IPS-18a (cell line): ENCODE data around the gene IGF1.

ENCODE experiments used
- H3K27ac ChIP-seq: one replicate; pipeline ENCODE4 v1.5.1; 2013; ENCODE audit warnings: low read length
- H3K27me3 ChIP-seq: one replicate; pipeline ENCODE4 v1.6.1; 2013; ENCODE audit warnings: mild to moderate bottlenecking, low read length; ENCODE audit not compliant: control insufficient read depth, insufficient read depth
- H3K36me3 ChIP-seq: one replicate; pipeline ENCODE4 v1.6.1; 2013; ENCODE audit warnings: low read depth, low read length; ENCODE audit not compliant: control insufficient read depth
- H3K4me1 ChIP-seq: one replicate; pipeline ENCODE4 v1.6.1; 2013; ENCODE audit warnings: low read depth, low read length; ENCODE audit not compliant: control insufficient read depth
- H3K4me3 ChIP-seq: one replicate; pipeline ENCODE4 v1.5.1; 2013; ENCODE audit warnings: low read length
- H3K9ac ChIP-seq: one replicate; pipeline ENCODE4 v1.6.1; 2013; ENCODE audit warnings: mild to moderate bottlenecking, low read length, moderate library complexity
- H3K9me3 ChIP-seq: one replicate; pipeline ENCODE4 v1.6.1; 2013; ENCODE audit warnings: low read depth, low read length; ENCODE audit not compliant: control insufficient read depth

Gene IGF1

GRCh38 chr12:102480406-102480805, at the start of gene IGF1:
Gene IGF1, minus strand, starts transcription at chr12:102480563. Its CDS starts 182 bp downstream, at chr12:102480381.
- Histone ChIP-seq H3K36me3 (no peaks in the 10 kb centered on the region), H3K4me1 (peaks cover 10% of the 10 kb centered on the region), H3K9me3 (no peaks in the 10 kb centered on the region), H3K9ac (no peak within 1 kb of the TSS), H3K4me3 (no peak within 1 kb of the TSS), H3K27me3 (no peaks in the 10 kb centered on the region), H3K27ac (no peak within 1 kb of the TSS)

DNA sequence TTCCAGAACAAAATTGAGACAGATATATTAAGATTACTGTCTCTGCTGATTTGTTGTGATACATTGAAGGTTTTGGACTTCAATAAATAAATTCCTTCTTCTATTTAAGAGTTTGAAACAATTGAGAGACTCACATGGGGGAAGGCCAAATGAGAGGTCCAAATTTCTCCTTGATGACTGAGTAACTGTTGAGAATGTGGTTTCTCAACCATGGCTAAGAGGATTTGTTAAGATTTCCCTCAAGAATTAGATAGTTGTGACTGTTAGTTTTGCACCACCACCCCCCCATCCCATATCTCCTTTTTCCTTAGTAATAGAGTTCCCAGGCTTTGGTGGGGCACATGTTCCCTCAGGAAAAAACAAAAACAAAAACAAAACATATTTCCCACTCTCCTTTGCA, 47.7 kb upstream of the IGF1 start:
- Histone ChIP-seq H3K4me1 (no peaks in the 10 kb centered on the region), H3K9me3 (no peaks in the 10 kb centered on the region), H3K27me3 (no peaks in the 10 kb centered on the region), H3K9ac (no peak overlapping the region), H3K27ac (no peak overlapping the region), H3K36me3 (no peaks in the 10 kb centered on the region), H3K4me3 (no peak overlapping the region)

DNA sequence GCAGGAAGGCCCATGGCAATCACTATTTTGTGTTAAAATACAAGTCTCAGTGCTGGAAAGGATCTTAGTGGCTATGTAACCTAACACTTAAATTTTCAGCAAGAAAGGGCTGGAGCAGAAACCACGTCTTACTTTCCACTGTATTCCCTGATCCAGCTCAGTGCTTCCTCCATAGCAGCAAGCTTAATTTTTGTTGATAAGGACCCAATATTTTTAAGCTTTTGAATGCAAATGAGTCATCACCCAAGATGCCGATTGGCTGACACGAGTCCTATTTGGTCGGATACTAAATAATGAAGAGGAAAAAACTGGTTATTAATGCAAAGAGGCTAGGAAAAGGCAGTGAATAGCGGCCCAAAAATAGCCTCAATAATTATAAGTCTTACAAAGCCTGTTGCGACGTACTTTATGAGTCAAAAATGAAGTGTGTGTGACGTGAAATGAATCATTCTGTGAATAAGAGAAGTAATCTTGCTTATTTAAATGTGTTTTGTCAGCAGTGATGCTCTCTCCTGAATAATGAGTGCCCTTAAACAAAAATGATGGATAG, 46.9 kb upstream of the IGF1 start:
- no peak overlapping the region for H3K4me3 ChIP-seq
- no peaks in the 10 kb centered on the region for H3K9me3 ChIP-seq
- no peaks in the 10 kb centered on the region for H3K4me1 ChIP-seq
- H3K27me3 ChIP-seq: no peaks in the 10 kb centered on the region
- H3K9ac ChIP-seq: no peak overlapping the region
- H3K36me3 ChIP-seq: no peaks in the 10 kb centered on the region
- no peak overlapping the region for H3K27ac ChIP-seq

- no peak overlapping the region for H3K4me3 ChIP-seq
- H3K9ac ChIP-seq: no peak overlapping the region
- H3K27ac ChIP-seq: no peak overlapping the region
- no peaks in the 10 kb centered on the region for H3K27me3 ChIP-seq
- H3K9me3 ChIP-seq: no peaks in the 10 kb centered on the region
- H3K4me1 ChIP-seq: no peaks in the 10 kb centered on the region
- H3K36me3 ChIP-seq: no peaks in the 10 kb centered on the region
Observed at GRCh38 chr12:102526656-102527055, 46.3 kb upstream of the IGF1 start.

- Histone ChIP-seq H3K27me3 (no peaks in the 10 kb centered on the region), H3K27ac (no peak overlapping the region)
Observed at GRCh38 chr12:102522768-102523167, 42.4 kb upstream of the IGF1 start.

GRCh38 chr12:102521662-102522277, 41.4 kb upstream of the IGF1 start:
- H3K27ac ChIP-seq: no peak overlapping the region

More at GRCh38 chr12:102522768-102523167, 42.4 kb upstream of the IGF1 start:
- Histone ChIP-seq H3K4me3 (no peak overlapping the region), H3K9ac (no peak overlapping the region), H3K36me3 (no peaks in the 10 kb centered on the region), H3K4me1 (no peaks in the 10 kb centered on the region), H3K9me3 (no peaks in the 10 kb centered on the region)

DNA sequence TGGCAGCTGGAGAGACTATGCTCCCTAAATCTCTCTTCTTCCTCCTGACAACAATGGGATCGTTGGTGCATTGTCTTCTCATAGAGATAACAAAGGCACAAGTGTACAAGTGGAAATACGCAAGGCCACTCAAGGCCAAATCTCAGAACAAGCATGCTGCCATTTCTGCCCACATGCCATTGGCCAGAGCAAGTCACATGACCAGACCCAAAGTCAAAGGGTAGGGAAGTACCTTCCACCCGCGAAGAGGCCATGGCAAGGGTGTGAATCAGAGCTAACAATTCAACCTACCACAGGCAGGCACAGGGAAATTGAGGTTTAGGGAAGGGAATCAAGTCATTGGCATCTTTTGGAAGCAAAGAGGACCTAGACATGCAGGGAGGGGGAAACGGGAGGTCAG, 38.5 kb upstream of the IGF1 start:
- Histone ChIP-seq H3K36me3 (no peaks in the 10 kb centered on the region), H3K9me3 (no peaks in the 10 kb centered on the region), H3K4me1 (no peaks in the 10 kb centered on the region), H3K27ac (no peak overlapping the region), H3K4me3 (no peak overlapping the region), H3K27me3 (no peaks in the 10 kb centered on the region), H3K9ac (no peak overlapping the region)

More at GRCh38 chr12:102521662-102522277, 41.4 kb upstream of the IGF1 start:
- H3K27me3 ChIP-seq: no peaks in the 10 kb centered on the region
- H3K4me1 ChIP-seq: no peaks in the 10 kb centered on the region
- H3K36me3 ChIP-seq: no peaks in the 10 kb centered on the region
- H3K4me3 ChIP-seq: no peak overlapping the region
- H3K9ac ChIP-seq: no peak overlapping the region
- no peaks in the 10 kb centered on the region for H3K9me3 ChIP-seq

GRCh38 chr12:102514696-102515095, 34.3 kb upstream of the IGF1 start:
- H3K27me3 ChIP-seq: no peaks in the 10 kb centered on the region
- H3K27ac ChIP-seq: no peak overlapping the region
- no peaks in the 10 kb centered on the region for H3K9me3 ChIP-seq
- H3K4me1 ChIP-seq: peaks cover 4% of the 10 kb centered on the region
- no peak overlapping the region for H3K9ac ChIP-seq
- H3K4me3 ChIP-seq: no peak overlapping the region
- no peaks in the 10 kb centered on the region for H3K36me3 ChIP-seq

DNA sequence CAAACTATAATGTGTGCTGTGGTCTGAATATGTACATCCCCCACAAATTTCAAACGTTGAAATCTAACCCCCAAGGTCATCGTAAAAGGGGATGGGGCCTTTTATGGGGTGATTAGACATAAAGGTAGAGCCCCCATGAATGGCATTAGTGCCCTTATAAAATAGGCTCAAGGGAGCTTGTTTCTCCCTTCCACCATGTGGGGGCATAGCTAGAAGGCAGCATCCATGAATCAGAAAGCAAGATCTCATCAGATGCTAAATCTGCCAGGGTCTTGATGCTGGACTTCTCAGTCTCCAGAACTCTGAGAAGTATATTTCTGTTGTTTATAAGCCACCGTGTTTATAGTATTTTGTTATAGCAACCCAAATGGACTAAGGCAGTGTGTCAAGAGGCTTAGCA, 33.4 kb upstream of the IGF1 start:
- Histone ChIP-seq H3K4me3 (no peak overlapping the region), H3K27ac (no peak overlapping the region), H3K9ac (no peak overlapping the region), H3K4me1 (peaks cover 4% of the 10 kb centered on the region), H3K9me3 (no peaks in the 10 kb centered on the region), H3K27me3 (no peaks in the 10 kb centered on the region), H3K36me3 (no peaks in the 10 kb centered on the region)

- Histone ChIP-seq H3K9me3 (no peaks in the 10 kb centered on the region), H3K9ac (no peak overlapping the region), H3K27ac (no peak overlapping the region), H3K4me3 (no peak overlapping the region), H3K27me3 (no peaks in the 10 kb centered on the region), H3K36me3 (no peaks in the 10 kb centered on the region), H3K4me1 (peaks cover 4% of the 10 kb centered on the region)
Observed at GRCh38 chr12:102513272-102513671, 32.9 kb upstream of the IGF1 start.

DNA sequence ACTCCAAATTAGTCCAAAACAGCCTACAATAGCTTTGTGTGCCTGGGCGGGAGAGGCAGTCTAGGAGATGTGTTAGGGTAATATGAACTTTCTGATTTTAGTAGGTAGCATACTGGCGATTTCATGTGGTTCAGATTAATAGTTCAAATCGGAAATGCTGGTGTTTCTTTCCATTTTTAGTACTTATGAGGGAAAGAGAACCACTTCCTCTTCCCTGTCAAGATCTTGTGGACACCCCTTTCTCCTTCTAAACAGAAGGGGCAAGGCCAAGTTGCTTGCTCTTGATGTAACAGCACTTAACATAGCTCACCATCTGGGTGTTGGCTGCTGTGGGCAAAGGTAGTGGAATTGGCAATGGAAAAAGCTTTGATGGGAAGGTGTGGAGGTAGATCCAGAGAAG, 32.2 kb upstream of the IGF1 start:
- H3K27me3 ChIP-seq: no peaks in the 10 kb centered on the region
- H3K36me3 ChIP-seq: no peaks in the 10 kb centered on the region
- no peaks in the 10 kb centered on the region for H3K9me3 ChIP-seq
- H3K4me1 ChIP-seq: peaks cover 4% of the 10 kb centered on the region
- no peak overlapping the region for H3K9ac ChIP-seq
- H3K27ac ChIP-seq: no peak overlapping the region
- H3K4me3 ChIP-seq: no peak overlapping the region

DNA sequence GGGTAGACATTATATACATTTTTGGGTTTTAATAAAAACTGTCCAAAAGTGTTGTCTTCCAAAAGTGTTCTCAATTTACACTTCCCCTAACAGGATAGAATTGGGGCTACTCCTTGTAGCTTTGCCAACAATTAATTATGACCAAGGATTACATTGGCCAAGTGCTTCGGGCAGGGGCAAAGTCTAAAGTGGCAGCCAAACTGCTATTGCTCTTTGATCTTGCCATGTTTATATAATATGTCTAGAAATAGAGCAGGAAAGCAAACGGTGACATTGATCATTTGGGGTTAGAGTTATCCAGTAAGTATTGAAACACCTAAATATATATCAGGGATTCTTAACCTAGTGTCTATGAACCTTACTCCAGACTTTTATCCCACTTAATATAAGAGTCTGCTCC, 31.2 kb upstream of the IGF1 start:
- Histone ChIP-seq H3K9ac (no peak overlapping the region), H3K27ac (no peak overlapping the region), H3K4me1 (peaks cover 4% of the 10 kb centered on the region), H3K9me3 (no peaks in the 10 kb centered on the region), H3K36me3 (no peaks in the 10 kb centered on the region), H3K4me3 (no peak overlapping the region), H3K27me3 (no peaks in the 10 kb centered on the region)
